ENCODE measurements around the gene DCLK2. TPM values are rescaled to one million over a fixed set of nuclear protein-coding genes. Genes with fewer than 3 reads are reported as not detected.

DCLK2 gene
- total RNA-seq, 2 experiments from 2014 or later: not detected

- ChIA-PET POLR2A (interaction anchor here (0.6 to 1.1 kb wide), 3 partner anchors 9 to 475 kb away, joined by 3 to 6 read pairs (median 4); no protein-coding TSS in a partner anchor), CTCF (ENCODE audit: unreplicated experiment) (no interaction called here)
- Histone ChIP-seq H3K9me3 (ENCODE audit: low read length) (no peaks in the 10 kb centered on the region), H4K20me1 (ENCODE audit: insufficient read depth, low read length) (no peaks in the 10 kb centered on the region), H3K36me3 (ENCODE audit: insufficient read depth, low read length) (no peaks in the 10 kb centered on the region), H3K4me2 (ENCODE audit: low read length) (no peak overlapping the region), H2AFZ (ENCODE audit: low read length) (no peak overlapping the region), H3K79me2 (ENCODE audit: insufficient read depth, low read depth, low read length) (no peaks in the 10 kb centered on the region), H3K9me2 (ENCODE audit: insufficient read depth, low read length) (no peaks in the 10 kb centered on the region), H3K4me3 (ENCODE audit: low read depth, low read length, poor library complexity, severe bottlenecking) (no peak overlapping the region), H3K27ac (ENCODE audit: low read depth, low read length, poor library complexity, severe bottlenecking) (no peak overlapping the region), H3K4me1 (ENCODE audit: insufficient read depth, low read length, poor library complexity, severe bottlenecking) (no peaks in the 10 kb centered on the region)
- no TSS peak for BruUV-seq (replicated peaks)
- intact Hi-C loops (cut with micrococcal nuclease; ENCODE audit: unreplicated experiment): no loop called here
- no peak for TF ChIP-seq CTCF (conservative IDR thresholded peaks at IDR 0.05; ENCODE audit: low read length)
- no peak for TF ChIP-seq EZH2phosphoT487 (IDR thresholded peaks at IDR 0.05; ENCODE audit: borderline replicate concordance, low read depth, low read length)
- no peak for DNase-seq (ENCODE audit: low spot score)
Observed at GRCh38 chr4:150217808-150218207, 139.6 kb downstream of the DCLK2 start.

GRCh38 chr4:150218447-150218846, 140.2 kb downstream of the DCLK2 start:
- Histone ChIP-seq H3K27ac (ENCODE audit: low read depth, low read length, poor library complexity, severe bottlenecking) (no peak overlapping the region), H3K9me2 (ENCODE audit: insufficient read depth, low read length) (no peaks in the 10 kb centered on the region), H3K79me2 (ENCODE audit: insufficient read depth, low read depth, low read length) (no peaks in the 10 kb centered on the region), H2AFZ (ENCODE audit: low read length) (no peak overlapping the region), H3K36me3 (ENCODE audit: insufficient read depth, low read length) (no peaks in the 10 kb centered on the region), H4K20me1 (ENCODE audit: insufficient read depth, low read length) (no peaks in the 10 kb centered on the region), H3K4me3 (ENCODE audit: low read depth, low read length, poor library complexity, severe bottlenecking) (no peak overlapping the region), H3K4me1 (ENCODE audit: insufficient read depth, low read length, poor library complexity, severe bottlenecking) (no peaks in the 10 kb centered on the region), H3K9me3 (ENCODE audit: low read length) (no peaks in the 10 kb centered on the region), H3K4me2 (ENCODE audit: low read length) (no peak overlapping the region)
- intact Hi-C loops (cut with micrococcal nuclease; ENCODE audit: unreplicated experiment): no loop called here
- ChIA-PET POLR2A (interaction anchor here (0.6 kb wide), 2 partner anchors 329 to 475 kb away, joined by 4 to 6 read pairs; no protein-coding TSS in a partner anchor), CTCF (ENCODE audit: unreplicated experiment) (no interaction called here)
- no TSS peak for BruUV-seq (replicated peaks)
- DNase-seq (ENCODE audit: low spot score): no peak
- TF ChIP-seq CTCF (conservative IDR thresholded peaks at IDR 0.05; ENCODE audit: low read length): no peak
- TF ChIP-seq EZH2phosphoT487 (IDR thresholded peaks at IDR 0.05; ENCODE audit: borderline replicate concordance, low read depth, low read length): no peak

DNA sequence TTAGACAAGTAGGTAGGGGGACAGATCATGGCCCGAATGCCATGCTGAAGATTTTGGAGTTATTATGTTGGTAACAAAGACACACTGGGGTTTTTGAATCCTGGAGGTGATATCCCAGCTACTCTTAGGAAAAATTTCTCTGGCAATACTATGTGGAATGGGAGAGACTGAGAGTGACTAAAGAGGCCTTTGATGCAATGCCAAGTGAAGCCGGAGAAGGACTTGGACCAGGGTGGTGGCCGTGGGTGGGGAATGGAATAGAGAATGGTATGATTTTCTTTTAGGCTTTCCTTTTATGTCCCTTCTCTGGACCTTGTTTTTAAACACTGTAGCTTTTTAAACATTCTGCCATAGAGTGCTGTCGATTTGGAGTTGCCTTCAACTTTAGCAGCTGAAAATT, 141.6 kb downstream of the DCLK2 start:
- BruUV-seq (replicated peaks): no TSS peak
- no peak overlapping the region for H3K4me3 ChIP-seq (ENCODE audit: low read depth, low read length, poor library complexity, severe bottlenecking)
- DNase-seq (ENCODE audit: low spot score): no peak
- TF ChIP-seq EZH2phosphoT487 (IDR thresholded peaks at IDR 0.05; ENCODE audit: borderline replicate concordance, low read depth, low read length) (no peak), CTCF (conservative IDR thresholded peaks at IDR 0.05; ENCODE audit: low read length) (no peak)
- no peaks in the 10 kb centered on the region for H4K20me1 ChIP-seq (ENCODE audit: insufficient read depth, low read length)
- no peaks in the 10 kb centered on the region for H3K9me2 ChIP-seq (ENCODE audit: insufficient read depth, low read length)
- intact Hi-C loops (cut with micrococcal nuclease; ENCODE audit: unreplicated experiment): no loop called here
- H3K9me3 ChIP-seq (ENCODE audit: low read length): no peaks in the 10 kb centered on the region
- H3K79me2 ChIP-seq (ENCODE audit: insufficient read depth, low read depth, low read length): no peaks in the 10 kb centered on the region
- H3K4me1 ChIP-seq (ENCODE audit: insufficient read depth, low read length, poor library complexity, severe bottlenecking): no peaks in the 10 kb centered on the region
- H2AFZ ChIP-seq (ENCODE audit: low read length): no peak overlapping the region
- ChIA-PET CTCF (ENCODE audit: unreplicated experiment) (no interaction called here), POLR2A (interaction anchor here (0.5 to 0.7 kb wide), 2 partner anchors 21 to 37 kb away, joined by 3 read pairs; no protein-coding TSS in a partner anchor)
- H3K36me3 ChIP-seq (ENCODE audit: insufficient read depth, low read length): no peaks in the 10 kb centered on the region
- H3K27ac ChIP-seq (ENCODE audit: low read depth, low read length, poor library complexity, severe bottlenecking): no peak overlapping the region
- H3K4me2 ChIP-seq (ENCODE audit: low read length): no peak overlapping the region

All from OCI-LY7 (cell line).